ENCODE data around the gene SART3.
"Not testable (repeated sequence)": the region's sequence is repeated elsewhere in the genome, so short reads cannot be mapped to it uniquely, and the experiment has no call there.

SART3 gene

GRCh38 chr12:108596854-108597558 is 36.0 kb upstream of the SART3 start:
- DNase-seq: no peak

GRCh38 chr12:108595711-108596647 is 35.0 kb upstream of the SART3 start:
- DNase-seq: no peak

GRCh38 chr12:108594960-108595710 is 34.2 kb upstream of the SART3 start:
- DNase-seq: no peak

DNA sequence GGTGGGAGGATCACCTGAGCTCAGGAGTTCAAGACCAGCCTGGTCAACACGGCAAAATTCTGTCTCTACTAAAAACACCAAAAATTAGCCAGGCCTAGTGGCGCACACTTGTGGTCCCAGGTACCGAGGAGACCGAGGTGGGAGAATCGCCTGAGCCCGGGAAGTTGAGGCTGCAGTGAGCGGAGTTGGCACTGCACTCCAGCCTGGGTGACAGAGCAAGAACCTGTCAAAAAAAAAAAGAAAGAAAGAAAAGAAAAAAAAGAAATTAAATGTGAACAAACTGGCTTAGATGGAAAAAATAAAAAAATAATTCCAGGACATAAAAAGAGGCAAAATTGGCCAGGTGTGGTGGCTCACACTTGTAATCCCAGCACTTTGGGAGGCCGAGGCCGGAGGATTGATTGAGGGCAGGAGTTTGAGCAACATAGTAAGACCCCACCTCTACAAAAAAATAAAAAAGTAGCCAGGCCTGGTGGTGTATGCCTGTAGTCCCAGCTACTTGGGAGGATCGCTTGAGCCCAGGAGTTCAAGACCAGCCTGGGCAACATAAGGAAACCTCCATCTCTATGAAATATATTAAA is 33.4 kb upstream of the SART3 start:
- no peak for DNase-seq

DNA sequence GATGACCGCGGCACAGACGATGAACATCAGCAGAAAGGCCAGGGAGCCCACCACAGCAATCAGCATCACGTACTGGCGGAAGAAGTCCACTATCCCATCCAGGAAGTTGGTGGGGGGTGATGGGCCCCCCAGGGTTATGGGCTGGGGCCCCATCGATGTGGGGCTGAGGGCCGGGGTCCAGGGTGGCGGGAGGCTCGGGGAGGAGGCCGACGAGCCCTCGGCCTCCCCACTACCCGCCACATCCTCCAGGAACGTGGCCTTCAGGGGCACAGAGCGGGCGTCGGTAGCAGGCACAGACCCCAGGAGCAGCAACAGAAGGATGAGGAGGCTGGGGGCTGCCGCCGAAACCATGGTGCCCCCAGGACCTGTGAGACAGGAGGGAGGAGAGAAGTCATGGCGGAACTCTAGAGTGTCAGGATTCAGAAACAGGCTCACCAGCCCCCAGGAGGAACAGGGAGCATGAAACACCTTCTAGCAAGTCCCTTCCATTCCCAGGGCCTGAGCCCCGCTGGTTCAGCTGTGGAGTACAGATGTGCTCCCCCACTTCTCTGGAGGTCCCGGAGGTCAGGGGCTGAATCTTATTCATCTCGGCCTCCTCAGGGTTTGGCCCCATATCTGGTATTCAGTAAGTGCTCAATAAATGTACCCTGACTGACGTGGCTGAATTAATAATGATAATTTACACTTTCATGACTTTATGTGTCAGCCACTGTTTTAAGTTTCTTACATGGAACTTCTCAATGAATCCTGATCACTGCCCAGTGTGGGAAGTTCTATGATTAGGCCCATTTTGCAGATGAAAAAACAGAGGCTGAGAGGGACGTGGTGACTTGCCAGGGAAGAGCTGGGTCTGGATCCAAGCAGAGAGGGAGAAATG is 31.3 kb upstream of the SART3 start:
- DNase-seq: no peak

DNA sequence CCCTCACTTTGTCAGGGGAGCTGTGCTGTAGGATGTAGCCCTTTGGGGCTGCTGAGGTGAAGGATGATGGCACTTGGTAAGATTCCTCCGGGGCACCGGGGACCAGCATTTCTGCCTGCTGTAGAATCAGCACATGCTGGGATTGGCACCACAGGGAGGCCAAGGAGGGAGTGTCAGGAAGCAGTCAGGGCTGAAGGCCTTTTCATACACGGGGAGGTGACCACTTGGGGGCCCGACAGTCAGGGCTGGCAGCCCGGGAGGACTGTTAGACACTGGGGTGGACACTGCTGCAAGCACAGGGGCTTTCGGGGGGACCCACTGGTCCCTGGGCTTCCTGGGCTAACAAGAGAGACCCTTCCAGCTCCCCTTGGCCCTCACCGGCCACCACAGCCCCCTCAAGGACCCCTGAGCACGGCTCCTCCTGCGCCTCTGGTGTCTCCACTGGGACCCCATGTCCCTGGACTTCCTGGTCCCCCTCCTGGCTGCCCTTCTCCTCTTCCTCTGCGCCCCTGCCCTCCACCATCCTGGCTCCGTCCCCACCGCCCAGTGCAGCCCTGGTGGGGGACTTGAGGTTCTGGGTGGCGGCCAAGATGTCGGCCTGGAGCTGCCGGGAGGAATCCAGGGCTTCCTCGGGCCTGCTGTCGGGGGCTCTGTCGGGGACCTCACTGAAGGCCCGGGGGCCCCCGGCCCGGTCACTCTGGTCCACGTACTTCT is 30.5 kb upstream of the SART3 start:
- no peak for DNase-seq

GRCh38 chr12:108590463-108590862 is 29.5 kb upstream of the SART3 start:
- DNase-seq: not testable (repeated sequence)

GRCh38 chr12:108589840-108590229 is 28.9 kb upstream of the SART3 start:
- no peak for DNase-seq

- no peak for DNase-seq
Measured at GRCh38 chr12:108589028-108589839, 28.3 kb upstream of the SART3 start.

GRCh38 chr12:108587826-108588225 is 26.9 kb upstream of the SART3 start:
- no peak for DNase-seq

DNA sequence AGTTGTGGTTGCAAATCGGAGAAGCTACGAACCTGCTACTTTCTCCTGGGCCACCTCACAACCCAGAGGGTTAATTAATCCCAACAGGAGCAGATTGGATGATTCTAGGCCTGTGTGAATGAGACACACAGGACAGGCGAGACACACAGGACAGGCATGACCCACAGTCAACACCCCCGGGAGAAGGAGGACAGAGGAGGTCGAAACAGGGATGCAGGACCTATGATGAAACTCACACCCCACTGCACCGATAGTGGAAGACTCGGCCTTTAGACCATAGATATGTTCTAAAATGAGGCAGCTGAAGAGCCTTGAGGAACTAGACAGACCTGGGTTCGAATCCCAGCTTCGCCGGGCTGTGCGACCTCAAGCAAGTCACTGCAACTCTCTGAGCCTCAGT is 25.3 kb upstream of the SART3 start:
- DNase-seq: no peak

GRCh38 chr12:108585864-108586263 is 24.9 kb upstream of the SART3 start:
- no peak for DNase-seq

DNA sequence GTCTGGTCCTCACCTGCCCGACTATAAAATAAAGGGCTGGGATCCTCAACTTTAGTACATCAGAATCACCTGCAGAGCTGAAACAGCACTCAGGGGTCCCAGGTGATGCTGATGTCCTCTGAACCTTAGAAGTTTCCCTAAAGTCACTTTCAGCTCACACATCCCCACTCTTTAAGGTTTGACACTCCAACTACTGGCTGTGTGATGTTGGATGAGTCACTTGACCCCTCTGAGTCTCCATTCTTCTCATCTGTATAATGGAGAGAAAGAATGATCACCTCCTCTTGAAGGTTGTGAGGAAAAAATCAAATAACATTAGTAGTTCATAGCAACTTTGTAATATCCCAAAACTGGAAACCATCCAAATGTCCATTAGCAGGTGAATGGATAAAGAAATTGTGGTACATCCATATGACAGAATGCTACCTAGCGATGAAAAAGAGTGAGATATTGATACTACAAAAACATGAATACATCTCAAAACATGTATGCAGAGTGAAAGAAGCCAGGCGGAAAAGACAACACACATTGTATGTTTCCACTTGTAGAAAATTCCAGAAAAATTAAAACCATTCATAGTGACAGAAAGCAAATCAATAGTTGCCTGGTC is 23.6 kb upstream of the SART3 start:
- DNase-seq: no peak

DNA sequence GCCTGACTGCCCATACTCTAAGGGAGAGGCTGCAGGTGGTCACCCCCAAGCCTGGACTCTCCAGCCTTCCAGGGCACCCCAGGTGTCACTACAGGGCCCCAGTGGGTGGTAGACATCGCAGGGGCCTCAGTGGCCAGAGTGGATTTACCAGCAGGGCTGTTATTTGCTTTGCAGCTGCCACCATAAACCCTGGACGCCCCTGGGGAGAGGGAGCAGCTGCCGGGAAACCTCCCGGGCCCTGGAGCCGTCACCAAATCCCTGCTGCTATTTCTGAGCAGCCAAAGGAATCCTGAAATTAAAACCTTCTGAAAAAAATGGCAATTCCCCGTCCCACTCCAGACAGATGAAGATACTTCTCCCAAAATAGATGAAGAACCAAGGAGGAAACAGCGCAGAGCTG is 23.0 kb upstream of the SART3 start:
- DNase-seq: no peak

DNA sequence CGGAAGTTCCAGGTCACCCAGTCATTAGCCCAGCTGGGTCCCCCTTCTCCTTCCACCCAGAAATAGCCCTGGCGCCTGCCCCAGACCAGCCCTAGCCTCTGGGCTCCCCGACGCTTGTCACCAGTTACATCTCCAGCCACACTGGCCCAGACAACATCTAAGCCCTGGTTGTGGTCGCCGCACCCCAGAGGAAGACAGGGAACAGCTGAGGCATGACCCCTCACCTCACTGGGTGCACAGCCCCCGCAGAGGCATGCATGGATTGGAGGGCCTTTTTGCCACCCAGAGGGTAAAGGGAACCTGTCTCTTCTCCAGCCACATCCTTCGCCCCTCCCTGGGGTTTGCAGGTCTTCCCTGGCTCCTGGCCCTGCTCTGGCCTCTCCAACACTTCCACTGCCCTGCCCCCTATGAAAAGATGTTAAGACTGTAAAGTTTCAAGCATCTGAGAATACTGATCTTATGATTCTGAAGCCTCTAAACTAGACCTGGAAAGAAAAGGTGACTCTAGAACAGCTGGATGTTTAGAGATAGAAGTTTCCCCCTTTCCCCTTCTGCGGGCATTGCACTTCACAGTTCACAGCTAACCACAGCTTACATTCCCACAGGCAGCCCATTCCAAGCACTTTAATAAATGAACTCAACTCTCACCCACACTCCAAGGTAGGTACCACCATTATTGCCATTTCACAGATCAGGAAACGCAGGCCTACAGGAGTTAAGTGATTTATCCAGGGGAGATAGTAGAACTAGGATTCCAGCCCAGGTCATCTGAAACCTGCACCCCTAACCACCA is 22.2 kb upstream of the SART3 start:
- DNase-seq: no peak

DNA sequence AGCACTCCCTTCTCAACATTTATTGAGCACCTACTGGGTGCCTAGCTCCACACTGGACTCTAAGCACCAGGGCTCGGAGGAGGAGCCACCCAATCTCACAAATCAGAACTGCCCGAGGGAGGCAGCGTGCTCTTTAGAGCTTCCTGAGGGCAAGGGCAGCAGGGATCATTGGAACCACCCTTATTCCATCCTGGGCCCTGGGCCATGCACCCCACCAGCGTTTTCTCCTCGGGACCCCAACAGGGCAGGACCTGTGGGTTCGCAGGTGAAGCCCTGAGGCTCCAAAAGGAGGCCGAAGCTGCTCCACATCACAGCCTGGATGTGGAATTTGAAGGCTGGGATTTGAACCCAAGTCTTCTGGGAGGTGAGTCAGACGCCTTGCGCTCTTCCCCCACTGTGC is 21.5 kb upstream of the SART3 start:
- no peak for DNase-seq

DNA sequence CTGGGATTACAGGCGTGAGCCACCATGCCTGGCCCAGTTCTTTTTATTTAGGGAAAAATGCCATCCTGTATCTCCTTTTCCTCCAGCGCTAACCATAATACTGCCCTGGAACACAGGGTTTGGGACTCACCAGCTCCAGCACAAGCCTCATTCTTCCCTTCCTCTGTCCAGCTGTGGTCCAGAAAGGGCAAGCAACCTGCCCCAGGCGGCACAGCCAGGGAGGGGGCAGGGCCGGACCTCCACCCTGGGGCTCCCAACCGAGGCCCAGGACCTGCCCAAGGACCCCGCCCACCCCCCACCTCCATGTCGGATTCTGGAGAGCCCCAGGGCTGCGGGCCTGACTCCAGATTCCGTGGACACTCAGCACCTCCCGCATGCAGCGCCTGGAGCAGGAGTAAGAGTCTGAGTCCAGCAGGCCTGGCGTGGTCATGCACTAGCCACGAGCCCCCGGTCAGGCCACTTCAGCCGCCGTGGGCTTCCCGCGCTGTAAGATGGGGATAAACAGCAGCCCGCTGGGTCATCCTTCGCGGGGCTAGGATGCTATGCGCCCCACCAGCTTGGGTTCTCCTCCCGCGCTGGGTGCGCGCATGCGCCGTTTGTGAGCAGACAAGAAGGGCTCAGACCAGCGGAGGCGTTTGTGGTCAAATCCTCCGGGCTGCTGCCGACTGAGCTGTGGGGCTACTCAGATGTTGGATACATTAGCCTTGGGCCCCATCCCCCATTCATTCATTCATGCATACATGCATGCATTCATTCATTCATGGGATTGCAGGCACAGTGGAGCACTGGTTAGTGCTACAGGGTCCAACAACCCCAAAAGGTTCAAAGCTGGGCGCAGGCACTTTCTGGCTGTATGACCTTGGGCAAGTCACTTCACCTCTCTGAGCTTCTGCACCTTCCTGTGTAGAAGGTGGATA is 20.6 kb upstream of the SART3 start:
- no peak for DNase-seq

DNA sequence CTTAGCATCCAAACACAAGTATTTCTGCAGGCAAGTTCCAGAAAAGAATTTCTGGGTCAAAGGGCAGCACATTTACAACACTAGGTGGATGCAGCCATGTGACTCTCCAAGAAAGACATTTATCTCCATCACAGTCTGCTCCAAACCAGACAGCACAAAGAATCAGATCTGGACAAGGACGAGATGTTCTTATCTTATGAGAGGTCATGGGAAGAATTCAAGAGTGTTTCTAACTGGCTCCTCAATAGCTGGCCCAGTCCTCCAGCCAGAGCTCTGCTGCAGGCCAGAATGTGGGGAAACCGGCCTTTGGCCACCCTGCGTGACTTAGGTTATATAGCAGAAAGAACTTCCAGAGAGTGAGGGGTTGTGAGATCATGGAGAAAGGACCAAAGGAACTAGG is 19.6 kb upstream of the SART3 start:
- no peak for DNase-seq
